ENCODE data around the gene NFE2L1.

DNA sequence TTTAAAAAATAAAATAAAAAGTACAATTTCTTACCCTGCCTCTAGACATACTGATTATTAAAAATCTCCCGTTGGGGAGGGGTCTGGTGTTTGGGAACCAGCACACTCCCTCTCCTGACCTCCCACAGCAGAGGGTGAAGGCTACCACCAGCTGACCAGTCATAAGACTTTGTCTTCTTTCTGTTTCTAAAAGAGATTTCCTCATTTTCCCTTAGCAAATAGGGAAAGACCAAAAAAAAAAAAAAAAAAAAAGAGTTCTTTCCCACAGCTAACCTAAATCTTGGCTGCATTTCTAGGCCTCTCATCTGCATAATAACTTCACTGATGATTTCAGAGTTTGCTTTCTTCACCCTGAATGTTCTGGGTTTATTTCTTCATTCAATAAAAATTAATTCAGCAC, 47.0 kb upstream of the NFE2L1 start:
- TF ChIP-seq, protein P1, sequence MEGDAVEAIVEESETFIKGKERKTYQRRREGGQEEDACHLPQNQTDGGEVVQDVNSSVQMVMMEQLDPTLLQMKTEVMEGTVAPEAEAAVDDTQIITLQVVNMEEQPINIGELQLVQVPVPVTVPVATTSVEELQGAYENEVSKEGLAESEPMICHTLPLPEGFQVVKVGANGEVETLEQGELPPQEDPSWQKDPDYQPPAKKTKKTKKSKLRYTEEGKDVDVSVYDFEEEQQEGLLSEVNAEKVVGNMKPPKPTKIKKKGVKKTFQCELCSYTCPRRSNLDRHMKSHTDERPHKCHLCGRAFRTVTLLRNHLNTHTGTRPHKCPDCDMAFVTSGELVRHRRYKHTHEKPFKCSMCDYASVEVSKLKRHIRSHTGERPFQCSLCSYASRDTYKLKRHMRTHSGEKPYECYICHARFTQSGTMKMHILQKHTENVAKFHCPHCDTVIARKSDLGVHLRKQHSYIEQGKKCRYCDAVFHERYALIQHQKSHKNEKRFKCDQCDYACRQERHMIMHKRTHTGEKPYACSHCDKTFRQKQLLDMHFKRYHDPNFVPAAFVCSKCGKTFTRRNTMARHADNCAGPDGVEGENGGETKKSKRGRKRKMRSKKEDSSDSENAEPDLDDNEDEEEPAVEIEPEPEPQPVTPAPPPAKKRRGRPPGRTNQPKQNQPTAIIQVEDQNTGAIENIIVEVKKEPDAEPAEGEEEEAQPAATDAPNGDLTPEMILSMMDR (IDR thresholded peaks at IDR 0.05), result no peak
- no peak for TF ChIP-seq POLR2A (IDR thresholded peaks at IDR 0.05)
